HG02981 (cell line): Measurements from ENCODE around the gene OTOL1.
"Not testable (repeated sequence)": the region's sequence is repeated elsewhere in the genome, so short reads cannot be mapped to it uniquely, and the experiment has no call there.

ENCODE experiments used
- ATAC-seq: cut with Tn5 transposase; IDR thresholded peaks from one replicate; pipeline ENCODE4 v1.9.1; 2021; ENCODE audit warnings: mild to moderate bottlenecking, moderate library complexity; ENCODE audit not compliant: unreplicated experiment

OTOL1 gene

DNA sequence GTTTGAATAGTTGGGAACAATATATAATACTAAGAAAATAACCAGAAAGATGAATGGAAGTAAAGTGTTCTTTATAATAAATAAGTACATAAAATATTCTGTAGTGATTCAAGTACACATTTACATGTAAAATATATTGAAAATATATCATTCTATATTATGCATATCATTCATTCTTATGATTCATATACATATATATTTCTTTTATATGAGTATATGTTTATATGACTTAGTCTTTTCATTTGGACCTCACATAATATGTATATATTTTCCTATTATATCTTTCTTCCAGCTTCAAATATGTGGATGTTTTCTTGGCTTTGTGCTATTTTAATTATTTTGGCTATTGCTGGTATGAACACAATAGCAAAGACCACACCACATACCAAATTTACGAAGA, at the start of gene OTOL1:
Gene OTOL1, plus strand, starts transcription at position 301 of the 400 bp plus-strand sequence. Its CDS starts 0 bp downstream, at position 301.
- no peak for ATAC-seq

GRCh38 chr3:161449785-161450184, 46.8 kb upstream of the OTOL1 start:
- ATAC-seq, result no peak

DNA sequence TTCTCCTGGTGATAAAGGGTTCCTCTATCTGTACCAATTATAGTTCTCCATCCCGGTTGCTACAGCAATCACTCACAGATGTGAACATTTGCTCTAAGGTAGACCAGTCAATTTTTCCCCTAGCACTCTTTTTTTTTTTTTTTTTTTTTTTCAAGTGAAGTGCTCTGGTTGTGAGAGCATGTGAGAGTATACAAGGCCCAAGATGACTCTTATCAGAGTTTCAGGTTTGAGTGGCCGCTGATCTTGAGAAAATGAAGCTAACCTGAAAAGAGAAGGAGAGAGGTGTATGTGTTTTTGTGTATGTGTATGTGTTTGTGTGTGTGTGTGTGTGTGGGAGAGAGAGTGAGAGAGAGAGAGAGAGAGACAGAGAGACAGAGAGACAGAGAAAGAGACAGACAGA, 44.4 kb upstream of the OTOL1 start:
- ATAC-seq, result no peak

DNA sequence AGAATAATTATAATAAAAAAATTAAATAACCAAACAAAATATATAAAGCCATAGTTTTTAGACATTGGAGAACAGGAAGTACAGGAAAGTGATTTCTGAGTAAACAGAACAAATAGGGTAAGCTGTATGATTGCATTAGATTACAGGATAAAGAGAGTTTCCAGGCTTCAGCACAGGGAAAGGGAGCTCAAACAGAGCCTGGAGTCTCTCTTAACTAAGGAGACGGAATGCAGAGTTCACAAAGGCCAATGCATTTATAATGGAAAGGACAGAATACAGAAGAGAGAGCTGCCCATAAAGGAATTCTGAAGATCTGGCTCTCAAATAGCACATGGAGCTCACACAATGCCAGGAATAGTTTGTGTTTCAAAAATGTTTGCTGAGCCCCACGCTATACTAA, 42.0 kb upstream of the OTOL1 start:
- no peak for ATAC-seq

GRCh38 chr3:161455962-161456361, 40.6 kb upstream of the OTOL1 start:
- ATAC-seq, result no peak

DNA sequence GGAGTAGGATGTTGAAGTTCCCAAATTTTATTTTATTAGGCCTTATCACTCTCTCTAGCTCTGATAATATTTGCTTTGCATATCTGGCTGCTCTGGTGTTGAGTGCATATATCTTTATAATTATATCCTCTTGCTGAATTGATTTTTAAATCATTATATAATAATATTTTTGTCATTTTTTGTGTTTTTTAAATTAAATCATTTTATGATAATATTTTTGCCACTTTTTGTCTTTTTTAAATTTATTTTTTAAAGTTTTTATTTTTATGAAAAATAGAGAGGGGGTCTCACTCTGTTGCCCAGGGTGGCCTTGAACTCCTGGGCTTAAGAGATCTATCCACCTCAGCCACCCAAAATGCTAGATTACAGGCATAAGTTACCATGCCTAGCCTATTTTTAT, 34.5 kb upstream of the OTOL1 start:
- ATAC-seq, result no peak

GRCh38 chr3:161471211-161471610, 25.4 kb upstream of the OTOL1 start:
- ATAC-seq, result no peak

- ATAC-seq, result no peak
These were observed 22.5 kb upstream of the OTOL1 start for GRCh38 chr3:161474139-161474538.

DNA sequence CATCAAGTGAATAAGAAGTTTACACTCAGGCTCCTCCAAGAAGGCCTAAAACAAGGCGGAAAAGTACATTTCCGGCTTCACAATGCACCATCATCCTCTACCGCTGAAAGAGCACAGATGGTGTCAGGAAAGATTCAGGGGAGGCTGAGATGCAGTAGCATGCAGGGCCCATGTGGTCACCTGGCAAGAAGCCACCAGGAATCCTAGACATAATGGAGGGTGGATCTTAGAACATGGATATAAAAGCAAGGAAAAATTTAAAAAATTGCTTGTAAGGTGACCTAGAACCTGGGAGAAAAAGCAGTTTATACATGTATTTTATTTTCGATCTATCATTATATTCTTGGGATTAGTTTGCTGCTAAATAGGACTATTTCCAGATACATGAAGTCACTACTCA, 21.9 kb upstream of the OTOL1 start:
- no peak for ATAC-seq

- ATAC-seq, result no peak
These were observed 21.4 kb upstream of the OTOL1 start for GRCh38 chr3:161475206-161475605.

DNA sequence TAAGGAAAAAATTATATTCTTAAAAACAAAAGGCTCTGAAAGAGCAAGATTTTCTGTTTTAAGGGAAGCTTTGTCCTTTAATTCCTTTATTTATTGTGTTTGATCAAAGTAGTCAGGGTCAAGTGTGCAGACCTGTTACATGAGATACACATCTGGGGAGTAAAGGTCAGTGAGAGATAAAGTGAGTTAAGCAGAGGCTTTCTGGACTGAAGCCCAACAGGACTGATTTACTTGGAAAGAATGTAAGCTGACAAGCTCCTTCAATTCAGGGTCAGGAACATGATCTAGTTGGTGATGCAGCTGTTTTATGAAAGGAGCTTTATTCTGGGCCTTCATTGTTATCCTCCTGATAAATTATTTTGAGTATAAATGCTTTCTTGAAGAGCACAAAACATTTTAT, 20.7 kb upstream of the OTOL1 start:
- ATAC-seq, result no peak

- ATAC-seq, result no peak
These were observed 12.4 kb upstream of the OTOL1 start for GRCh38 chr3:161484226-161484625.

DNA sequence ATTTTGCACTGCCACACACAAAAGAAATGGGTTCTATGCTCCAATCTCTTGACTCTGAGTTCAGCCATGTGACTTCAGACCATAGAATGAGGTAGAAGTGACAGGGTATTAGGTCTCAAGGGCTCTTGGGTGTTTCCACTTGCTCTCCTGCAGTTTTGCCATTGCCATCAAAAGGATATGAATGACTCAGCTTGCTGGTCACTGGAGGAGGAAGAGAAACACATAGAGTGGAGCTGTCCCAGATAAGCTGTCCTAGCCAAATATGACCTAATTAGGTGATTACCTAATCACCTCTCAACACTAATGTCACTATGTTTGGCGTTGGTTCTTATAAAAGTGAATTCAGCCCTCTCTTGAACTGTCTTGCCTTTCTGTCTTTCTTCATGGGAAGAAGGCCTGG, 8.3 kb upstream of the OTOL1 start:
- ATAC-seq, result not testable (repeated sequence)

- ATAC-seq, result peak; percentile 95
These were observed 7.2 kb upstream of the OTOL1 start for GRCh38 chr3:161489395-161489794.

GRCh38 chr3:161490845-161491244, 5.8 kb upstream of the OTOL1 start:
- peak; percentile 39 for ATAC-seq

GRCh38 chr3:161498259-161498921, 1.8 kb downstream of the OTOL1 start:
- ATAC-seq, result no peak

DNA sequence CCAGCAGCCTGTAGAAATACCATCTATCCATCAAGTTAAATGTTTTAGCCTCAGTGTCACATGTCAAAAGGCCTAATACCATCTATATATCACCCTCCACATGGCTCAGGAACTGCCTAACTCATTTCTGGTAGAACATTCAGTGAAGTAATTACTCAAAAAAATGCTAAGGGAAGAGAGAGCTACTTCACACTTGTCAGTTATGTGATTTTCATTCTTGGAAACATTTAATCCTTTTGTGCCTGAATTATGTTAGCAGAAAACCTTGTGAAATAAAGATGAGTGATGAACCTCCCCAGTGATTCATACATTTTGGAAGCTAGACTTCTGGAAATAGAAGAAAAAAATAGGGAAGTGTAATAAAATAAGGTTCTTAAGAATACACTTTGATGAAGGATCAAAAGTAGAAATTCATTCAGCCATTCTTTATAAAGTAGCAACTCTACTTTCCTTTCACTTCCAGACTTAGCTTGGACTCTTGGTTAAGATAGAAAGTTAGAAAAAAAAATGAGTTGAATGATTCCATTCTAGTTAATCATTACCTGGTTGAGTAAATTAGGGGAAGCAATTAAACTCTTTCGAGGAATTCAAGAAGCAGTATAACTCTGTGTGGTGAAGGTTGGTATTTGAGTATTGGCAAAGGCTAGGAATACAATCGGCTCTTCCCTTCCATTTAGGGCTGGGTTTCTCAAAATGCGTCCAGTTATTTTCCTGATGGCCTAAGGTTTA, 3.6 kb downstream of the OTOL1 start:
- no peak for ATAC-seq

DNA sequence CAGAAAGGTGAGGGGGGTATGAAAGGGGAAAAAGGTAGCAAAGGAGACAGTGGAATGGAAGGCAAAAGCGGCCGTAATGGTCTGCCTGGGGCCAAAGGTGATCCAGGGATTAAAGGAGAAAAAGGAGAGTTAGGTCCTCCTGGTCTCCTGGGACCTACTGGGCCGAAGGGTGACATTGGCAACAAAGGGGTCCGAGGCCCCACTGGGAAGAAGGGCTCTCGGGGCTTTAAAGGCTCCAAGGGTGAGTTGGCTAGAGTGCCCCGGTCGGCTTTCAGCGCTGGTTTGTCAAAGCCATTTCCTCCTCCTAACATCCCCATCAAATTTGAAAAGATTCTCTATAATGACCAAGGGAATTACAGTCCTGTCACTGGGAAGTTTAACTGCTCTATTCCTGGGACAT, 6.7 kb downstream of the OTOL1 start:
- no peak for ATAC-seq

- peak; percentile 85 for ATAC-seq
These were observed 12.4 kb downstream of the OTOL1 start for GRCh38 chr3:161508852-161509477.

GRCh38 chr3:161510510-161511260, 14.1 kb downstream of the OTOL1 start:
- no peak for ATAC-seq

DNA sequence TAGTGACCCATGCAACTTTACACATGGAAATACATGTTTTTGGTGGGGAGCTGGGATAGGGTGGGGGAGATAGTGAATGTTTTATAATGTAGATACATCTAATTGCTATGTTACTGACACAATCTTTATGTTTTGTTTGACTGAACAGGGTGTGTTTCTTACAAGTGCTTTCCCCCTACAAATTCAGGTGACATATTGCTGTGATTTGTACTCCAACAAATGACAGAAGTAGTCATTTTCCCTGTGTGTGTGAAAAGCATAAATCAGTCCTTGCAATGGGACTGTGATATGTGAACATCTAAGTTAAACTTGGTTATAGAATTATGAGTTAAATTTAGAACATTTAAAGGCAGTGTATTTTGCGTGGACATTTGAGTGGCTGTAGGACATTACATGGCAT, 27.3 kb downstream of the OTOL1 start:
- no peak for ATAC-seq
